GM13977 (cell line): ENCODE data around the gene WWOX.

Experiments
- DNase-seq: peaks from one replicate; pipeline ENCODE4 v3.0.0; 2012; ENCODE audit warnings: low spot score
- in situ Hi-C: fragments of 300-500 bp; cut with MboI; formaldehyde crosslinking; loops from one replicate; pipeline ENCODE4 v1.12.0; 2022; ENCODE audit warnings: low sequenced_read_pairs, low pct_unique_long_range_greater_than_20kb, mixed read lengths, inconsistent platforms; ENCODE audit not compliant: unreplicated experiment
- TF ChIP-seq, protein P1 (sequence below): IDR thresholded peaks from 2 replicates; pipeline ENCODE4 v1.5.1; 2012; ENCODE audit warnings: mild to moderate bottlenecking, control low read depth; ENCODE audit not compliant: insufficient read depth; ENCODE audit errors: extremely low read depth, missing control alignments

WWOX gene

DNA sequence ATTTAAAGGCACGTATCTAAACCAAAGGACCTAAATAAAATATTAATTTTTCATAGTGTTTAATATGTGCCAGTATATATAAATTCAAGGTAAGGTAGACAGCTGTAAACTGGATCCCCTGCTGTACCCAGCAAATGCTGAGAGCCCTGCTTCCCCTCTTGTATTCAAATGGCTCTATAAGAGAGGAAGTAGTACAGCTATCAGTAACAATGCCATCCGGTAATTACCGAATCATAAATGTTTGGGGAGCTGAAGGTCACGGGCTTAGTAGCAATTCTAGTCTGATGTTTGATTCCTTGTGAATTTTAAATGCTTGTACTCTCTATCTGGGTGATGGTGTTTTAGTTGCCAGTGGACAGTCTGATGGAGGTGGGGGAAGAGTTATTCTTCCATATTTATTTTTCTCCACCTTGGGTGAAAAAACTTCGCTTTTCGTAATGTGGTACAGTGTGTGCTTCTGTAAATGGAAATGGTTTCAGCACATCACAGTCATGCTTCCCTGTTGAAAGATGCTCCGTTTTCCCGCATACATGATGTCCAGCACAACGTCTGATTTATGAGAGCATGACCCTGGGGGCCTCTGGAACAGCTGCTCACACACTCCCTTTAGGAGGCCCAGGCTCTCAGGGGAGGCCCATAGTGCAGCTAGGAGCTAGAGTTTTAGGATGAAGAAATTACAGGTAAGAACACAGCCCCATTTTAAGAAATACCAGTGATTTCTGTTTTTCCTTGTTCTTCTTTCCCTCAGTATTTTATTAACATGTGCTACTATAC lies 423.9 kb downstream of the WWOX start:
- DNase-seq, result no peak
- in situ Hi-C loops, result loop anchor here (25.0 kb wide), 1 partner anchor 1089 kb away; the partner anchor contains the start of gene MAF
- TF ChIP-seq, protein P1, sequence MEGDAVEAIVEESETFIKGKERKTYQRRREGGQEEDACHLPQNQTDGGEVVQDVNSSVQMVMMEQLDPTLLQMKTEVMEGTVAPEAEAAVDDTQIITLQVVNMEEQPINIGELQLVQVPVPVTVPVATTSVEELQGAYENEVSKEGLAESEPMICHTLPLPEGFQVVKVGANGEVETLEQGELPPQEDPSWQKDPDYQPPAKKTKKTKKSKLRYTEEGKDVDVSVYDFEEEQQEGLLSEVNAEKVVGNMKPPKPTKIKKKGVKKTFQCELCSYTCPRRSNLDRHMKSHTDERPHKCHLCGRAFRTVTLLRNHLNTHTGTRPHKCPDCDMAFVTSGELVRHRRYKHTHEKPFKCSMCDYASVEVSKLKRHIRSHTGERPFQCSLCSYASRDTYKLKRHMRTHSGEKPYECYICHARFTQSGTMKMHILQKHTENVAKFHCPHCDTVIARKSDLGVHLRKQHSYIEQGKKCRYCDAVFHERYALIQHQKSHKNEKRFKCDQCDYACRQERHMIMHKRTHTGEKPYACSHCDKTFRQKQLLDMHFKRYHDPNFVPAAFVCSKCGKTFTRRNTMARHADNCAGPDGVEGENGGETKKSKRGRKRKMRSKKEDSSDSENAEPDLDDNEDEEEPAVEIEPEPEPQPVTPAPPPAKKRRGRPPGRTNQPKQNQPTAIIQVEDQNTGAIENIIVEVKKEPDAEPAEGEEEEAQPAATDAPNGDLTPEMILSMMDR, result no peak

DNA sequence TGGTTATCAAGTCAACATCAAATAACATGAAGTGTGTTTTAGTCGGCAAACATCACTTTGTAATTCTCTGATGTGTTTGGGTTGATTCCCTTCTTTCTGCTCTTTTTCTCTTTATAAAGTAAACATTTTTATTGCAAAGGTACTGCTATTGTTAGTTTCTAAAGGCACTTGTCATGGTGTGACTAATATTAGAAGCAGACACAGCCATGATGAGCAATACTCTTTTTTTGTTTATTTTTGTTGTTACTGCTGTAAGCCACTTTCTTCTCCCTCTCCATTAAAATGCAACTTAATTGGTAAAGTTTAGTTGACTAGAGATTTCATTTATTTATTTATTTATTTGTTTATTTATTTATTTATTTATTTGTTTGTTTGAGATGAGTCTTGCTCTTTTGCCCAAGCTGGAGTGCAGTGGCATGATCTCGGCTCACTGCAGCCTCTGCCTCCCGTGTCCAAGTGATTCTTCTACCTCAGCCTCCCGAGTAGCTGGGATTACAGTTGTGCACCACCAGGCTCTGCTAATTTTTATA lies 424.7 kb downstream of the WWOX start:
- no peak for DNase-seq
- in situ Hi-C loops, result loop anchor here (25.0 kb wide), 1 partner anchor 1088 kb away; the partner anchor contains the start of gene MAF
- TF ChIP-seq, protein P1, result no peak

DNA sequence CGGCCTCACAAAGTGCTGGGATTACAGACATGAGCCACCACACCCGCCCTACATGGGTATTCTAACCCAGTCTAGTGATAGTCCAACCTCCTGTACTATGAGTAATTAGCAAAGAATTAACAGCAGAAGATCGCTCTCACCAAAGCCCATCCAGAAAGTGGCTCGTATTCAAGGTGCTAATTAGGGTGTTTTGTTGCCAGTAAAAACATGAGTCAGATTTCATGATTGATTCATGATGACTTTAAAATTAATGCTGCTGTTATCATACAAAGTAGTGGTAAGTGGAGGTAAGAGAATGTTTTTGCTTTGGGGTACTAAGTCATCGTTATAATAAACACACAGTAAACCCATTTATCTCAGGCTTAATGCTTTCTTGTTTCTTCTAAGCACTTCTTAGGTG lies 428.8 kb downstream of the WWOX start:
- in situ Hi-C loops, result no loop called here
- TF ChIP-seq, protein P1, result no peak
- DNase-seq, result no peak

DNA sequence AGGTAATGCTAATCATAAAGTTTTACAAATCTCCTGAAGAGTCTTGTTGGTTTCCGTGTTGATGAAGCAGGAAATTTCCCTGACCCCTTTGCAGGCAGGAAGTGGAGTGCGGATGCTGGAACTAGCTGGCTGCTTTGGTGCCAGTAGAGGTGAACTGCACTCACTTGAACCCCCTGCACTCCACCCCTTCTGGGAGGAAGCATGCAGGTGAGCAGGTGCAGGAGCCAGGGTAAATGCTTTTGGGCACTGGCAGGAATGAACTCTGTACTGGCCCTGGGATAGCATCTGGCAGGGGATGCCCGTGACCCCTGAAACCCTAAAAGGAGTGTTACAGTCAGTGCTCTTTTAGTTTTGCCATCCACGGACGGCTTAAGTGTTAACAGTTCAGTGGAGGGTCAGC lies 430.4 kb downstream of the WWOX start:
- TF ChIP-seq, protein P1, result no peak
- DNase-seq, result no peak
- in situ Hi-C loops, result no loop called here

DNA sequence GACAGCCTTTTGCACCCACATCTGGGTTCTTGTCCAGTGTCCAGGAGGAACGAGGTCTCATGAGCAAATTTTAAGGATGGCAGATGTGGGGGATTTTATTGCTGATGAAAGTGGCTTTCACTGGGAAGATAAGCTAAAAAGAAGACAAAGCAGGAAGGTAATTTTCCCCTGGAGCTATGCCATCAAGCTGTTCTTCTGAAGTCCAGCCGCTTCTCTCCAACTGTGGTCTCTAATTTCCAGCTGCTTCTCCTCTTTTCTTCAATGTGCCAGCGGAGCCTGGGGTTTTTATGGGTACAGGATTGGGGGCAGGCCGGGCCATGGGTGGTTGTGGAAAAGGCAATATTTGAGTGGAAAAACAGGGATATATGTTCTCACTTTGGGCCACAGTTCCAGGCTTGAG lies 430.8 kb downstream of the WWOX start:
- TF ChIP-seq, protein P1, result no peak
- in situ Hi-C loops, result no loop called here
- no peak for DNase-seq

DNA sequence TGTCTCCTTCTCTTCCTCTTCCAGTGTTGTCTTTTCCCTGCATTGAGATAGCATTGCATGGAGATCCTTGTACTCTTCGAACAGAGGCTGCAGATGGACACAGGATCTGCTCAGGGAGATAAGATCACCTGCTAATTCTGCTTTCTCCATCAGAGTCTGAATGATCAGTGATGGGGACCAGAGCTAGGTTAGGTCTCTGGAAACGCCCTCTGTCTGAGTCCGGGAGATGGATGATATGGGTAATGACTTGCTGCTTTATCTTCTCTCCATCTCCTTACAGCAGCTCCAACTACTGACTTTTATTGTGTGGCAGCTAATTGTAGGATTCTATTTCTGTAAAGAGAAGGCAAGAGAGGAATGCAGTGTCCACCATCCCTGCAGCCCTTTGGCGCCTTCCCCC lies 435.6 kb downstream of the WWOX start:
- no peak for DNase-seq
- in situ Hi-C loops, result no loop called here
- TF ChIP-seq, protein P1, result no peak

DNA sequence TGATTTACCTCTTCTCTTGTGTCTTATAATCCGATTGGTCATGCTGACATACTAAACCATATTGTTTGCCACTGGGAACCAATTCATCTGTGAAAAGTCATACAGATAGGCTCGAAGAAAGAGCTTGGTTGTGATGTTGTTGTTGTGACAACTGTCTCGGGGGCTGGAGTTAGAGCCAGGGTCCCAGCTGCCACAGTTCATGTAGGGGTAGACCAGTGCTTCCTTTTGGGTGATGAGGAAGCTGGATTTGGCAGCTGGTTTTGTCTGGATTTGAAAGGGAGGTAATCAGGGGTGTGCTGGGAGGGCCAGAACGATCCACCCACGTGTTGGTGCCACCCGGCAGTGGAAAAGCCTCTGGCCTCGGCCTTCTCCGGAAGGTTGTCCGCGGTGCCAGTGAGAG lies 438.1 kb downstream of the WWOX start:
- in situ Hi-C loops, result no loop called here
- DNase-seq, result no peak
- TF ChIP-seq, protein P1, result no peak
